ENCODE results near the gene BAHCC1.

BAHCC1 gene

GRCh38 chr17:81511804-81512561 lies 116.7 kb downstream of the BAHCC1 start (continued):
- TF ChIP-seq ZNF645 (tag by site-specific recombination; IDR thresholded peaks at IDR 0.05) (no peak; the same call in 1 of the 2 replicates), ZSCAN5A (tag by site-specific recombination; IDR thresholded peaks at IDR 0.05) (no peak), ZNF423 (tag by site-specific recombination; IDR thresholded peaks at IDR 0.05) (peak; percentile 47; the same call in 1 of the 2 replicates), HOXC10 (CRISPR knock-in tag; IDR thresholded peaks at IDR 0.05) (peak; percentile 78; the same call in 1 of the 2 replicates), KLF17 (tag by site-specific recombination; IDR thresholded peaks at IDR 0.05) (peak; percentile 8; the same call in 1 of the 2 replicates), GLIS2 (tag by site-specific recombination; IDR thresholded peaks at IDR 0.05) (peak; percentile 74), ZNF311 (tag by site-specific recombination; IDR thresholded peaks at IDR 0.05; ENCODE audit: borderline replicate concordance) (no peak), ZNF518A (tag by site-specific recombination; conservative IDR thresholded peaks at IDR 0.05; ENCODE audit: low read depth) (no peak), SP2 (tag by site-specific recombination; IDR thresholded peaks at IDR 0.05) (peak; percentile 66), ZNF138 (tag by site-specific recombination; IDR thresholded peaks at IDR 0.05; ENCODE audit: borderline replicate concordance) (no peak), ZNF501 (tag by site-specific recombination; IDR thresholded peaks at IDR 0.05) (peak; percentile 72), WT1 (tag by site-specific recombination; IDR thresholded peaks at IDR 0.05) (peak; percentile 32), YY1 (tag by site-specific recombination; IDR thresholded peaks at IDR 0.05) (0 out of 2 replicates have a peak, but pooled peaks have one; percentile 12), ZNF266 (tag by site-specific recombination; IDR thresholded peaks at IDR 0.05; ENCODE audit: low read depth) (peak; percentile 8; the same call in 1 of the 2 replicates), ZNF133 (tag by site-specific recombination; IDR thresholded peaks at IDR 0.05) (no peak), ZBTB8A (tag by site-specific recombination; IDR thresholded peaks at IDR 0.05) (peak; percentile 36; the same call in 1 of the 2 replicates), ZNF473 (tag by site-specific recombination; IDR thresholded peaks at IDR 0.05) (0 out of 2 replicates have a peak, but pooled peaks have one; percentile 76), ZBTB11 (tag by site-specific recombination; conservative IDR thresholded peaks at IDR 0.05; ENCODE audit: low read depth) (peak; percentile 47), ZNF10 (tag by site-specific recombination; IDR thresholded peaks at IDR 0.05) (no peak), ZNF623 (tag by site-specific recombination; IDR thresholded peaks at IDR 0.05) (peak; percentile 4; the same call in 1 of the 2 replicates), ZFHX2 (tag by site-specific recombination; conservative IDR thresholded peaks at IDR 0.05) (peak; percentile 56), YY2 (tag by site-specific recombination; IDR thresholded peaks at IDR 0.05) (peak; percentile 68)

Data from HEK293 (cell line).